ENCODE data around the gene KCNJ4.

KCNJ4 gene

DNA sequence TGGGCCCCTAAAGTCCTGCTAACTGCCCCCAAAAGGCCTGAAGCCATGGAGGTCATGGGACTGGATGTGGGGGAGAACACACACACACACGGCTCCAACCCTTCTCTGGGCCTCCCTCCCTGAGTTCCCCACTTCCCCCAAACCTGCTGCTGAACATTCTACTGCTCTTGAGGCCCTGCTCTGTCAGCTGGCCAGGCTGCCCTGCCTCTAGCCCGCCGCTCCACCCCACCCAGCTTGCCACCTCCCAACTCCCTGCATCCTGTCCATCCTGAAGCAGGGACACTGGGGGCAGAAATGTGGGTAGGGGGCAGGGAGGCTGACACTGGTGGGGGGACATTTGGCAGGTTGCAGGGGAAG, 1.0 kb downstream of the KCNJ4 start:
- ATAC-seq, result no peak

DNA sequence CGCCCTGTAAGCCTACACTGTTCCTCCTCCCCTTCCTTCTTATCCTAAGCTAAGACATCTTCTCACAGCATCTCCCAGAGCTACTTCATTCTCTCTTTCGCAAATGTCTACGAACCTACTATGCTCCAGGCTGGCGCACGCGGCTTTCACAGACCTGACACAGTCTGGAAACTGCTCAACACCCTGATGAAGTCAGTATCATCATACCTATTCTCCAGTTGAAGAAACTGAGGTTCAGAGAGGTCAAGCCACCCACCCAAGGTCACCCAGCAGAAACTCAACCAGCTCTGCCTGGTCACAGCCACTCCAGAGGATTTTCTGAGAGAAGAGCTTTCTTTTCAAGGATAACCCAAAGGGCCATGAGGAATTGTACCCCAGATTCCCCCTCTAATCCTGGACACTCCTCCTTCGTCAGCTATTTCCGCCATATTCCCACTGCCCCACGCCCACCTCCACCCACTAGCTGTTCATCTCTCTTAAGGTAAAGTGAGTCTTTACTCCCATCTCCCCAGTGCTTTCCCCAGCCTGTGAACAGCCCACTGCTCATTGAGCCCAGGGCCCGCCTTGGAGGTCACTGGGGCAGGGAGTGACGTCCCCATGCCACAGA, 1.8 kb downstream of the KCNJ4 start:
- ATAC-seq, result no peak
- TF ChIP-seq PPARA (CRISPR knock-in tag; IDR thresholded peaks at IDR 0.05; ENCODE audit: borderline replicate concordance) (no peak), ZNF70 (CRISPR knock-in tag; IDR thresholded peaks at IDR 0.05) (no peak), ISL1 (CRISPR knock-in tag; IDR thresholded peaks at IDR 0.05) (no peak), RARB (CRISPR knock-in tag; IDR thresholded peaks at IDR 0.05) (no peak), ESRRG (CRISPR knock-in tag; IDR thresholded peaks at IDR 0.05) (no peak), BACH2 (CRISPR knock-in tag; IDR thresholded peaks at IDR 0.05; ENCODE audit: borderline replicate concordance) (no peak), ZNF8 (CRISPR knock-in tag; IDR thresholded peaks at IDR 0.05) (no peak), TCF4 (CRISPR knock-in tag; IDR thresholded peaks at IDR 0.05; ENCODE audit: borderline replicate concordance) (no peak), GLIS3 (CRISPR knock-in tag; IDR thresholded peaks at IDR 0.05) (no peak), CSDC2 (CRISPR knock-in tag; IDR thresholded peaks at IDR 0.05) (no peak), SNAI2 (CRISPR knock-in tag; IDR thresholded peaks at IDR 0.05) (no peak), ARNTL (CRISPR knock-in tag; IDR thresholded peaks at IDR 0.05; ENCODE audit: borderline replicate concordance, low read depth) (no peak), ZC3H10 (CRISPR knock-in tag; IDR thresholded peaks at IDR 0.05) (no peak), ZFP30 (CRISPR knock-in tag; IDR thresholded peaks at IDR 0.05) (no peak)
- TF ChIP-seq, protein P1, sequence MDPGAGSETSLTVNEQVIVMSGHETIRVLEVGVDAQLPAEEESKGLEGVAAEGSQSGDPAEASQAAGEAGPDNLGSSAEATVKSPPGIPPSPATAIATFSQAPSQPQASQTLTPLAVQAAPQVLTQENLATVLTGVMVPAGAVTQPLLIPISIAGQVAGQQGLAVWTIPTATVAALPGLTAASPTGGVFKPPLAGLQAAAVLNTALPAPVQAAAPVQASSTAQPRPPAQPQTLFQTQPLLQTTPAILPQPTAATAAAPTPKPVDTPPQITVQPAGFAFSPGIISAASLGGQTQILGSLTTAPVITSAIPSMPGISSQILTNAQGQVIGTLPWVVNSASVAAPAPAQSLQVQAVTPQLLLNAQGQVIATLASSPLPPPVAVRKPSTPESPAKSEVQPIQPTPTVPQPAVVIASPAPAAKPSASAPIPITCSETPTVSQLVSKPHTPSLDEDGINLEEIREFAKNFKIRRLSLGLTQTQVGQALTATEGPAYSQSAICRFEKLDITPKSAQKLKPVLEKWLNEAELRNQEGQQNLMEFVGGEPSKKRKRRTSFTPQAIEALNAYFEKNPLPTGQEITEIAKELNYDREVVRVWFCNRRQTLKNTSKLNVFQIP (CRISPR knock-in tag; IDR thresholded peaks at IDR 0.05; ENCODE audit: borderline replicate concordance, low read depth), result no peak
- TF ChIP-seq, protein P2, sequence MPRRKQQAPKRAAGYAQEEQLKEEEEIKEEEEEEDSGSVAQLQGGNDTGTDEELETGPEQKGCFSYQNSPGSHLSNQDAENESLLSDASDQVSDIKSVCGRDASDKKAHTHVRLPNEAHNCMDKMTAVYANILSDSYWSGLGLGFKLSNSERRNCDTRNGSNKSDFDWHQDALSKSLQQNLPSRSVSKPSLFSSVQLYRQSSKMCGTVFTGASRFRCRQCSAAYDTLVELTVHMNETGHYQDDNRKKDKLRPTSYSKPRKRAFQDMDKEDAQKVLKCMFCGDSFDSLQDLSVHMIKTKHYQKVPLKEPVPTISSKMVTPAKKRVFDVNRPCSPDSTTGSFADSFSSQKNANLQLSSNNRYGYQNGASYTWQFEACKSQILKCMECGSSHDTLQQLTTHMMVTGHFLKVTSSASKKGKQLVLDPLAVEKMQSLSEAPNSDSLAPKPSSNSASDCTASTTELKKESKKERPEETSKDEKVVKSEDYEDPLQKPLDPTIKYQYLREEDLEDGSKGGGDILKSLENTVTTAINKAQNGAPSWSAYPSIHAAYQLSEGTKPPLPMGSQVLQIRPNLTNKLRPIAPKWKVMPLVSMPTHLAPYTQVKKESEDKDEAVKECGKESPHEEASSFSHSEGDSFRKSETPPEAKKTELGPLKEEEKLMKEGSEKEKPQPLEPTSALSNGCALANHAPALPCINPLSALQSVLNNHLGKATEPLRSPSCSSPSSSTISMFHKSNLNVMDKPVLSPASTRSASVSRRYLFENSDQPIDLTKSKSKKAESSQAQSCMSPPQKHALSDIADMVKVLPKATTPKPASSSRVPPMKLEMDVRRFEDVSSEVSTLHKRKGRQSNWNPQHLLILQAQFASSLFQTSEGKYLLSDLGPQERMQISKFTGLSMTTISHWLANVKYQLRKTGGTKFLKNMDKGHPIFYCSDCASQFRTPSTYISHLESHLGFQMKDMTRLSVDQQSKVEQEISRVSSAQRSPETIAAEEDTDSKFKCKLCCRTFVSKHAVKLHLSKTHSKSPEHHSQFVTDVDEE (CRISPR knock-in tag; IDR thresholded peaks at IDR 0.05), result no peak
- TF ChIP-seq, protein P3, sequence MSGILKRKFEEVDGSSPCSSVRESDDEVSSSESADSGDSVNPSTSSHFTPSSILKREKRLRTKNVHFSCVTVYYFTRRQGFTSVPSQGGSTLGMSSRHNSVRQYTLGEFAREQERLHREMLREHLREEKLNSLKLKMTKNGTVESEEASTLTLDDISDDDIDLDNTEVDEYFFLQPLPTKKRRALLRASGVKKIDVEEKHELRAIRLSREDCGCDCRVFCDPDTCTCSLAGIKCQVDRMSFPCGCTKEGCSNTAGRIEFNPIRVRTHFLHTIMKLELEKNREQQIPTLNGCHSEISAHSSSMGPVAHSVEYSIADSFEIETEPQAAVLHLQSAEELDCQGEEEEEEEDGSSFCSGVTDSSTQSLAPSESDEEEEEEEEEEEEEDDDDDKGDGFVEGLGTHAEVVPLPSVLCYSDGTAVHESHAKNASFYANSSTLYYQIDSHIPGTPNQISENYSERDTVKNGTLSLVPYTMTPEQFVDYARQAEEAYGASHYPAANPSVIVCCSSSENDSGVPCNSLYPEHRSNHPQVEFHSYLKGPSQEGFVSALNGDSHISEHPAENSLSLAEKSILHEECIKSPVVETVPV (CRISPR knock-in tag; IDR thresholded peaks at IDR 0.05), result no peak
- TF ChIP-seq, protein P4, sequence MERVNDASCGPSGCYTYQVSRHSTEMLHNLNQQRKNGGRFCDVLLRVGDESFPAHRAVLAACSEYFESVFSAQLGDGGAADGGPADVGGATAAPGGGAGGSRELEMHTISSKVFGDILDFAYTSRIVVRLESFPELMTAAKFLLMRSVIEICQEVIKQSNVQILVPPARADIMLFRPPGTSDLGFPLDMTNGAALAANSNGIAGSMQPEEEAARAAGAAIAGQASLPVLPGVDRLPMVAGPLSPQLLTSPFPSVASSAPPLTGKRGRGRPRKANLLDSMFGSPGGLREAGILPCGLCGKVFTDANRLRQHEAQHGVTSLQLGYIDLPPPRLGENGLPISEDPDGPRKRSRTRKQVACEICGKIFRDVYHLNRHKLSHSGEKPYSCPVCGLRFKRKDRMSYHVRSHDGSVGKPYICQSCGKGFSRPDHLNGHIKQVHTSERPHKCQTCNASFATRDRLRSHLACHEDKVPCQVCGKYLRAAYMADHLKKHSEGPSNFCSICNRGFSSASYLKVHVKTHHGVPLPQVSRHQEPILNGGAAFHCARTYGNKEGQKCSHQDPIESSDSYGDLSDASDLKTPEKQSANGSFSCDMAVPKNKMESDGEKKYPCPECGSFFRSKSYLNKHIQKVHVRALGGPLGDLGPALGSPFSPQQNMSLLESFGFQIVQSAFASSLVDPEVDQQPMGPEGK (CRISPR knock-in tag; IDR thresholded peaks at IDR 0.05; ENCODE audit: borderline replicate concordance), result no peak

More for the DNA sequence above, 1.0 kb downstream of the KCNJ4 start:
- TF ChIP-seq ZNF8 (CRISPR knock-in tag; IDR thresholded peaks at IDR 0.05), result no peak
- no peak for TF ChIP-seq ZC3H10 (CRISPR knock-in tag; IDR thresholded peaks at IDR 0.05)
- TF ChIP-seq TCF4 (CRISPR knock-in tag; IDR thresholded peaks at IDR 0.05; ENCODE audit: borderline replicate concordance), result no peak
- TF ChIP-seq CSDC2 (CRISPR knock-in tag; IDR thresholded peaks at IDR 0.05), result no peak
- TF ChIP-seq, protein P4 (CRISPR knock-in tag; IDR thresholded peaks at IDR 0.05; ENCODE audit: borderline replicate concordance), result no peak
- TF ChIP-seq, protein P5, sequence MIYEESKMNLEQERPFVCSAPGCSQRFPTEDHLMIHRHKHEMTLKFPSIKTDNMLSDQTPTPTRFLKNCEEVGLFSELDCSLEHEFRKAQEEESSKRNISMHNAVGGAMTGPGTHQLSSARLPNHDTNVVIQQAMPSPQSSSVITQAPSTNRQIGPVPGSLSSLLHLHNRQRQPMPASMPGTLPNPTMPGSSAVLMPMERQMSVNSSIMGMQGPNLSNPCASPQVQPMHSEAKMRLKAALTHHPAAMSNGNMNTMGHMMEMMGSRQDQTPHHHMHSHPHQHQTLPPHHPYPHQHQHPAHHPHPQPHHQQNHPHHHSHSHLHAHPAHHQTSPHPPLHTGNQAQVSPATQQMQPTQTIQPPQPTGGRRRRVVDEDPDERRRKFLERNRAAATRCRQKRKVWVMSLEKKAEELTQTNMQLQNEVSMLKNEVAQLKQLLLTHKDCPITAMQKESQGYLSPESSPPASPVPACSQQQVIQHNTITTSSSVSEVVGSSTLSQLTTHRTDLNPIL (CRISPR knock-in tag; IDR thresholded peaks at IDR 0.05; ENCODE audit: low read depth), result no peak
- TF ChIP-seq, protein P1 (CRISPR knock-in tag; IDR thresholded peaks at IDR 0.05; ENCODE audit: borderline replicate concordance, low read depth), result no peak
- no peak for TF ChIP-seq SNAI2 (CRISPR knock-in tag; IDR thresholded peaks at IDR 0.05)
- TF ChIP-seq ZFP3 (CRISPR knock-in tag; IDR thresholded peaks at IDR 0.05), result no peak
- TF ChIP-seq, protein P3 (CRISPR knock-in tag; IDR thresholded peaks at IDR 0.05), result no peak
